OCI-LY3 (cell line): ENCODE measurements around the gene SMPX.

Experiments
- H2AFZ ChIP-seq: fragments of 200-600, 300-600 bp; shearing (Covaris generic); 2 replicates; pipeline ENCODE4 v1.6.0; 2014; ENCODE audit warnings: antibody characterized with exemption, low read depth, low read length
- H3K27ac ChIP-seq: fragments of 200-600, 300-600 bp; sonication (generic); 2 replicates; pipeline ENCODE4 v1.5.1; 2014; ENCODE audit warnings: mild to moderate bottlenecking, low read length, moderate library complexity, mixed read lengths
- H3K27me3 ChIP-seq: fragments of 200-600, 300-600 bp; sonication (generic); 2 replicates; pipeline ENCODE4 v1.6.1; 2014; ENCODE audit warnings: low read depth, low read length, mixed read lengths
- H3K36me3 ChIP-seq: fragments of 200-600, 300-600 bp; sonication (generic); replicated peaks from 2 replicates; pipeline ENCODE3; 2014; ENCODE audit warnings: low read depth, low read length, mixed read lengths
- H3K4me1 ChIP-seq: fragments of 300-600, 200-600 bp; sonication (generic); 2 replicates; pipeline ENCODE4 v1.6.1; 2014; ENCODE audit warnings: low read length, mixed read lengths
- H3K4me2 ChIP-seq: fragments of 200-600, 300-600 bp; sonication (generic); 2 replicates; pipeline ENCODE4 v1.6.1; 2014; ENCODE audit warnings: low read length, mixed read lengths
- H3K4me3 ChIP-seq: fragments of 300-600, 200-600 bp; sonication (generic); 2 replicates; pipeline ENCODE4 v1.5.1; 2014; ENCODE audit warnings: antibody characterized with exemption, mild to moderate bottlenecking, low read length, moderate library complexity
- H3K79me2 ChIP-seq: fragments of 300-600, 200-600 bp; shearing (Covaris generic); 2 replicates; pipeline ENCODE4 v1.6.1; 2014; ENCODE audit warnings: mild to moderate bottlenecking, low read length, mixed read lengths
- H3K9ac ChIP-seq: fragments of 300-600, 200-600 bp; shearing (Covaris generic); 2 replicates; pipeline ENCODE4 v1.6.0; 2014; ENCODE audit warnings: mild to moderate bottlenecking, low read length, moderate library complexity
- H3K9me3 ChIP-seq: fragments of 200-600, 300-600 bp; shearing (Covaris generic); 2 replicates; pipeline ENCODE4 v1.6.1; 2014; ENCODE audit warnings: low read length, mixed read lengths; ENCODE audit not compliant: insufficient read depth
- H4K20me1 ChIP-seq: fragments of 200-600, 300-600 bp; sonication (generic); 2 replicates; pipeline ENCODE4 v1.6.1; 2016; ENCODE audit warnings: low read length, mixed read lengths; ENCODE audit not compliant: insufficient read depth
- EZH2phosphoT487 ChIP-seq: fragments of 200-600 bp; shearing (Covaris generic); IDR thresholded peaks from 2 replicates; pipeline ENCODE4 v1.6.1; 2018; ENCODE audit warnings: antibody characterized with exemption, mixed run types, low read depth
- TF ChIP-seq, protein P1 (sequence below): fragments of 200-600, 300-600 bp; sonication (generic); IDR thresholded peaks from 2 replicates; pipeline ENCODE4 v1.5.1; 2014; ENCODE audit warnings: antibody characterized with exemption, low read length, low read depth

Gene SMPX

DNA sequence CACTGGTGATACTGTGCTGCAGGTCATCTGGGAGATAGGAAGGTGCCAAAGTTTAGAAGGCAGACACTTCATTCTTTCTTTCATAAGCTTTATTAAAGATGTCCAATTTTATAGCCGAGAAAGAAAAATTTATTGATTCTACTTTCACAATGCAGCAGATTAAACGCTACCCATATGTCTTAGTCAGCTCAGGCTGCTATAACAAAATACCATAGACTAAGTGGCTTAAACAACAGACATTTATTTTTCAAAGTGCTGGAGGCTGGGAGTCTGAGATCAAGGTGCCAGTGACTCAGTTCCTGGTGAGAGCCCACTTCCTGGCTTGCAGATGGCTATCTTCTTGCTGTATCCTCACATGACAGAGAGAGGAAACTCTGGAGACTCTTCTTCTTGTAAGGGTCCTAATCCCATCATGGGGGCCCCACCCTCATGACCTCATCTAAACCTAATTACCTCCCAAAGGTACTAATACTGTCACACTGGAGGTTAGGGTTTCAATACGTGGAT, 66.4 kb downstream of the SMPX start:
- Histone ChIP-seq H3K27me3 (no peaks in the 10 kb centered on the region), H3K4me1 (peaks cover 7% of the 10 kb centered on the region), H2AFZ (no peak overlapping the region), H3K79me2 (no peaks in the 10 kb centered on the region), H3K9ac (no peak overlapping the region), H3K27ac (no peak overlapping the region), H3K36me3 (no peaks in the 10 kb centered on the region), H4K20me1 (no peaks in the 10 kb centered on the region), H3K4me2 (no peak overlapping the region), H3K4me3 (no peak overlapping the region), H3K9me3 (no peaks in the 10 kb centered on the region)
- TF ChIP-seq EZH2phosphoT487, result no peak
- TF ChIP-seq, protein P1, sequence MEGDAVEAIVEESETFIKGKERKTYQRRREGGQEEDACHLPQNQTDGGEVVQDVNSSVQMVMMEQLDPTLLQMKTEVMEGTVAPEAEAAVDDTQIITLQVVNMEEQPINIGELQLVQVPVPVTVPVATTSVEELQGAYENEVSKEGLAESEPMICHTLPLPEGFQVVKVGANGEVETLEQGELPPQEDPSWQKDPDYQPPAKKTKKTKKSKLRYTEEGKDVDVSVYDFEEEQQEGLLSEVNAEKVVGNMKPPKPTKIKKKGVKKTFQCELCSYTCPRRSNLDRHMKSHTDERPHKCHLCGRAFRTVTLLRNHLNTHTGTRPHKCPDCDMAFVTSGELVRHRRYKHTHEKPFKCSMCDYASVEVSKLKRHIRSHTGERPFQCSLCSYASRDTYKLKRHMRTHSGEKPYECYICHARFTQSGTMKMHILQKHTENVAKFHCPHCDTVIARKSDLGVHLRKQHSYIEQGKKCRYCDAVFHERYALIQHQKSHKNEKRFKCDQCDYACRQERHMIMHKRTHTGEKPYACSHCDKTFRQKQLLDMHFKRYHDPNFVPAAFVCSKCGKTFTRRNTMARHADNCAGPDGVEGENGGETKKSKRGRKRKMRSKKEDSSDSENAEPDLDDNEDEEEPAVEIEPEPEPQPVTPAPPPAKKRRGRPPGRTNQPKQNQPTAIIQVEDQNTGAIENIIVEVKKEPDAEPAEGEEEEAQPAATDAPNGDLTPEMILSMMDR, result no peak

DNA sequence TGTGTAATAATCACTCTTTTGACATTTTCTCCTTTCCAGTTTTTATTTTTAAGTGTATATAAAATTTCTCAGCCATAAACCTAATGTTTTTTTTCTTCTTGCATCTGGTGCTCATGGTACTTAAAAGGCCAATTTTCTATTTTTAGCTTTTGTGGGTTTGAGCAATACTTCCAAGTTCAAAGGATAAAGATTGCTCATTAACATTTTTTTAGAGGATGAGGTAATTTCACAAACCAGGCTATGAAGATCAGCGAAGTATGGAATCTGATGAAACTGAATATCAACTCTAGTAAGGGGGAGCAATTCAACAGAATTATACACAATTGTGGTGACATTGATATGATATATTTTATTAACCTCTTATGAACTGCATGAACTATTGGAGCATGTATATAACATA, 74.0 kb downstream of the SMPX start:
- H2AFZ ChIP-seq, result no peak overlapping the region
- H3K9ac ChIP-seq, result no peak overlapping the region
- H3K79me2 ChIP-seq, result no peaks in the 10 kb centered on the region
- TF ChIP-seq, protein P1, result no peak
- TF ChIP-seq EZH2phosphoT487, result no peak
- H3K27me3 ChIP-seq, result no peaks in the 10 kb centered on the region
- no peak overlapping the region for H3K27ac ChIP-seq
- H3K4me3 ChIP-seq, result no peak overlapping the region
- H3K9me3 ChIP-seq, result no peaks in the 10 kb centered on the region
- no peaks in the 10 kb centered on the region for H3K36me3 ChIP-seq
- H3K4me1 ChIP-seq, result no peaks in the 10 kb centered on the region
- H3K4me2 ChIP-seq, result no peak overlapping the region
- no peaks in the 10 kb centered on the region for H4K20me1 ChIP-seq

DNA sequence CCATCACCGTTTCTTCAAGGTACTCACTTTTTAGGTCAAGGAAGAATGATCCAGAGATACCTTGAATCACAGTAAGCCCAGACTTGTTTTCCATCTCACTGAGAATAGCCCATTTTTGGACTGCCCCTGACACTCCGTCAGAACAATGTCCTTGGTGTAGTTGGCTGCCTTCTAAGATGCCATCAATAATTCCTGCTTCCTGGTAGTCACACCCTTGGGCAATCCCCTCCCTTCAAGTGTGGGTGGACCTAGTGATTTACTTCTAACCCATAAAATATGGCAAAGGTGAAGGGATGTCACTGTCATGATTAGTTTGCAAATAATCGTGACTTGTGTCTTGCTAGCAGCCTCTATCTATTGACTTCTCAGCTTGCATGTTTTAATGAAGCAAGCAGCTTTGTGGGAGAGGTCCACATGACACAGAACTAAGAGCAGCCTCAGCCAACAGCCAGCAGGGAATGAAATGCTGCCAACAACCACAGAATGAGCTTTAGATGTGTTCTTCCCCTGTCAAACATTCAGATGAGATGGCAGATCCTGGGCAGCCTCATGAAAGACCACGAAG, 79.8 kb downstream of the SMPX start:
- Histone ChIP-seq H3K4me2 (no peak overlapping the region), H3K27me3 (no peaks in the 10 kb centered on the region), H4K20me1 (no peaks in the 10 kb centered on the region), H3K4me3 (no peak overlapping the region), H2AFZ (no peak overlapping the region), H3K36me3 (no peaks in the 10 kb centered on the region), H3K9ac (no peak overlapping the region), H3K4me1 (no peaks in the 10 kb centered on the region), H3K79me2 (no peaks in the 10 kb centered on the region), H3K9me3 (no peaks in the 10 kb centered on the region), H3K27ac (no peak overlapping the region)
- no peak for TF ChIP-seq EZH2phosphoT487
- TF ChIP-seq, protein P1, result no peak

DNA sequence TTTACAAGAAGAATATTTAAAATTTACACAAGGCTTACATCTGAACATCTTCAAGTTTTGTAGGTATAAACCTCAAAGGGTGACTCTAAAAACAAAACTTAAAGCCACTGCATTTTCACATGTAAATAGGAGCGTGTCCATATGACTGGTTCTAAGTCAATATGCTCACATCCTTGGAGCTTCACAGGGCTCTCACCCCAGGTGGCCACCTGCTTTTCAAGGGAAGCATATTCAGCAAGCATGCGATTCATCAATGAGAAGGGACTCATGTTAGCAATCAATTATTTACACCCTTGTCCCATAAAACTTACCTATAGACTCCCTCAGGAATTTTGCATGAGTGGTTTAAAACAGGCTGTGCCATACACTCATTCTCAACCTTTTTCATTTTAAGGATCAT, 82.0 kb downstream of the SMPX start:
- H3K9me3 ChIP-seq, result no peaks in the 10 kb centered on the region
- TF ChIP-seq EZH2phosphoT487, result no peak
- TF ChIP-seq, protein P1, result no peak
- H3K4me2 ChIP-seq, result no peak overlapping the region
- no peak overlapping the region for H3K9ac ChIP-seq
- no peaks in the 10 kb centered on the region for H3K79me2 ChIP-seq
- no peak overlapping the region for H3K4me3 ChIP-seq
- H4K20me1 ChIP-seq, result no peaks in the 10 kb centered on the region
- no peak overlapping the region for H2AFZ ChIP-seq
- no peaks in the 10 kb centered on the region for H3K4me1 ChIP-seq
- no peaks in the 10 kb centered on the region for H3K36me3 ChIP-seq
- no peak overlapping the region for H3K27ac ChIP-seq
- H3K27me3 ChIP-seq, result no peaks in the 10 kb centered on the region
